GM18868 (cell line): ENCODE results near the gene GPR183.

Experiments
- ATAC-seq: cut with Tn5 transposase; IDR thresholded peaks from one replicate; pipeline ENCODE4 v1.9.1; 2021; ENCODE audit warnings: mild to moderate bottlenecking, moderate library complexity; ENCODE audit not compliant: unreplicated experiment

The GPR183 gene

GRCh38 chr13:99272481-99272880 is 34.7 kb downstream of the GPR183 start:
- ATAC-seq: no peak

DNA sequence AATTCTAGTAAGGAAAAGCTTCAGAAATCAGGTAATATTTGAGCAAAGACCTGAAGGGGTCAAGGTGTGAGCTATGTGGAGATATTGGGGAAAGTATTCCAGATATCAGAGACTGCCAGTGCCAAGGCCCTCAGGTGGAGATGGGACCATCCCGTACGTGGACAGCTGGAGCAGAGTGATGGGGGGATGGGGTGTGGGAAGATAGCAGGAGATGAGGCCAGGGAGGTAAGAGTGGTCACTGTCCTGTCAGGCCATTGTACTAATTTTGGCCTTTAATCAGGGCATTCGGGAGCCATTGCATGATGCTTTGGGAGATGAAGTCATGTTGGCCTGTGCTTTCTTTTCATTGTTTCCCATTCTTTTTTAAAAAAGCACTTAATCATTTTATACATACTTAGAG is 36.0 kb downstream of the GPR183 start:
- no peak for ATAC-seq

DNA sequence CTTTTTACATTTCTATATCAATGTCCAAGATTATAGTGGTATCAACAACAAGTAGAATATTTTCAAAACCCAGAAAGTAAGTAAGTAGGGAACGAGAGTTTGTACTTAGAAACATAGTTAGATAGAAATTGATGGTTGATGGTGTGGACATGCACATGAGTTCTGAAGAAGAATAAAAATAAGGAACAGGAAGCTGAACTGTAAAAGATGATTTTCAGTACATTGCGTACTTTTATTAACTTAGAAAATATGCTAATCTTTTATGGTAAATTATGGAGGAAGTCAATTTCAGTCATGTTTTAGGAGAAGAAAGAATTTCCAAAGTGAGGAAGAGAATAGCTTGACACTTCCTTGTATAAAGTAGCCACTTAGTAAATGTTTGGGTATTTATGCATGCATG is 36.7 kb downstream of the GPR183 start:
- ATAC-seq: no peak

DNA sequence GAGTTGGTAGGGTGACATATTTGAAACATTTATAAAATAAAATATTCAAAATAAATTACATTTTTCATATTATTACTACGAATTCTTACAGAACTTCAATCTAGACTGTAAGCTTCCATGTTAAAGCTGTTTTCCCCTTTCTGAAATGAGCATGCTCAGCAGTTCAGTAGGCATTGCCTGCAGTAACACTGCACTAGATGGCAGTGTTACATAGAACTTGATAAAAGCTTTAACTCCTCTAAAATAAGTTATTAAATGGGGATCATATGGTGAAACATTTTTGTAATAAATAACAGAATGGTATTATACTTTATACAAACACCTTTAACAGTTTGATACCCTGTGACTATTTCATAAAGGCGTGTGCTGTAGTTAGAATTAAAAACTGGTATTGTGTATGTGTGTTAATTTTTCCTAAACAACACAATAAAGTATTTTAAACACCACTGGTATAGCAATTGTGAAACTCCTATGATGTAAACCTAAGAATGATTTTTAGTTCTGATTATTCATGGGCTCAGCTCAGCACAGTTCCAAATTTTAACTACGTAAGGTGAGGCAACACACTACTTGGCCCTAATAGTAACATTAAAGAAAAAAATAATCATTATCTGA is 37.5 kb downstream of the GPR183 start:
- ATAC-seq: peak; percentile 75

DNA sequence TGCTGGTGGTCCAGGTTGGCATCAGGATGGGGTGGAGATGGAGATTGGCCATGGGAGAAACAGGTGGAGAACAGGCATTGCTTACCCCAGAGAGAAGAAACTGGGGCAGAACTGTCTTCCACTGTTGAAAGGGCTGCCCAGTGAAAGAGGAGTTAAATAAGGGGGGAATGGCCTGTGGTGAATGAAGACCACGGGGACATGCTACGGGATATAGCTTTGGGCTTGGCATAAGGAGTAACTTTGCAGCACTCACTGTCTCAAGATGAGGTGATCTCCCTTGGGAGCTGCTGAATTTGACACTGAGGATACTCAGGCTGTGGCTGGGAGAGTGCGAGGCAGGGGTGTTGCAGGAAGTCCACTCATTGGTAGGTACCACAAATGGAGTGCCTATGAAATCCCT is 38.4 kb downstream of the GPR183 start:
- ATAC-seq: no peak

DNA sequence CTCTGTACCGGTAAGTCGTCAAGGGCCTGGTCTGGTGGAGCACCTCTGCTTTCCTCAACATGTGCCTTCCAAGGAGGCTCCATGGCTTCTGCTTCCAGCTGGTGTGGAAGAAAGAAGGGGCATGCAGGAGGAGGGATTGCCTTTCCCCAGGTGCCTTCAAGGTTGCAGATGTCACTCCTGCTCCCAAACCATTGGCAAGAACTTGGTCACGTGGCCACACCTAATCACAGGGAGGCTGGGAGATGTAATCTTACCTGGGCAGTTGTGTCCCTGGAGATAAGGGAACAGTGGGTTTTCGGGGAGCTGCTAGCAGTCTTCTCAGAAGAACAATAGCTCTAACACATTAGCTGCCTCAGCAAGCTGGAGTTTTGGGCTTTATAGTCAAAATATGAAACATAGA is 39.3 kb downstream of the GPR183 start:
- no peak for ATAC-seq

- ATAC-seq: no peak
Observed at GRCh38 chr13:99266827-99267226, 40.4 kb downstream of the GPR183 start.

- no peak for ATAC-seq
Observed at GRCh38 chr13:99265821-99266426, 41.3 kb downstream of the GPR183 start.

- no peak for ATAC-seq
Observed at GRCh38 chr13:99265162-99265800, 41.9 kb downstream of the GPR183 start.

DNA sequence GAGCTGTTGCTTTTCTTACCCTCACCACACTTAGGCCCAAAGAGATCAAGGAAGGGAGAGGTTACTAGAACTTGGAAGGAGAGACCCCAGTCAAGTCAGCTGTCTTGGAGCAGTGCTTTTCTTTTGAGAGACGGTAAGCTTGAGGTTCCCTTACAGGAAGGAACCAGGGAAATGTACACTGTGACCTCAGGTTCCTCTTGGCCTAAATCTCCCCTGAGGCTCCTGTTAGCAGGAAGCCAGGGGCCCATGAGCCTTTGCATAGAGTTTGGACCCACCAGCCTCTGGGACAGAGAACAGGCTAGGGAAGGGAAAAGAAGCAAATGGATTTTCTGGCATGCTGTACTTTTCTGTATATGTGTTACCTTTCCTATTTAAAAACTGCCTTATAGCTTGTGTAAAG is 43.1 kb downstream of the GPR183 start:
- no peak for ATAC-seq

DNA sequence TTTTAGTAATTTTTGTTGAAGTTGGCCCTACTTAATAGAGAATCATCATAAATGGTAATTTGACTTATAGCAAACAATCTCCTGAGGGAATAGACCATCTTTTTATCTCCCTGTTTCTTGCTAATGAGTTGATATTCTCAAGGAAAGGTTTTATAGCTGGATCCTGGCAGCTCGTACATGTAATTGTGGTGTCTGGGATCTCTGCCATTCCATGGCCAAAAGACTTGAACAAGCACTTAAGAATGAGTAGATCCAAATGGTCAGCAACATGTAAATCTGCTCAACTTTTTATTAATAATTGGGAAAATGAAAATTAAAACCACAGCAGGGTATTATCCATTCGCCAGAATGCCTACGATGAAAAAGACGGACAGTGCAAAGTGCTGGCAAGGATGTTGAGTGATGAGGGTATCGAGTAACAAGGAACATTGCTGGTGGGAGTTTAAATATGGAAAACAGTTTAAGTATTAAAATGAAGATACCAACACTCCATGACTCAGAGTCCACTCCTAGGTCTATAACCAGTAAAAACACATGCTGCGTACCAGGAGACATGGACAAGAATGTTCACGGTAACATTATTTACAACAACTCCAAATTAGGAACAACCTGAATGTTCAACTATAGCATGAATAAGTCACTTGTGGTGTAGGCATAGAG is 43.9 kb downstream of the GPR183 start:
- ATAC-seq: no peak

DNA sequence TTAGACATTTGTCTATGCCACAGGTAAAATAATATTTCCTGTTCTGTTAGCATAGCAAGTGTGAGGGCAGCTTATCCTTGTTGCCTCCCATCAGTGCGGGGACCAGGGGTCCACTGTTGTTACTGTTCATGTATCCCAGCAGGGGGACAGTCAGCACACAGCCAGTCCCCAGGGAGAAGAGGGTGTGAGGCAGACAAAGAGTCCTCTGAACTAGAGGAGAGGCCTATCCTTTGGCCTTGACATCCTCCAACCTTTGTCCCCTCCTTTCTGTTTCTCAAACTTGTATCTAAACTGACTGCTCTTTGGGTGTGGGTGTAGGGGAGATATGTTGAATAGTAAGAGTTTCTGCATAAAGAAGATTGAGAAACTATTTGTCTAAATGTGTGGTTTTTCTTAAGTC is 46.1 kb downstream of the GPR183 start:
- ATAC-seq: no peak

- ATAC-seq: no peak
Observed at GRCh38 chr13:99260216-99260615, 47.0 kb downstream of the GPR183 start.

DNA sequence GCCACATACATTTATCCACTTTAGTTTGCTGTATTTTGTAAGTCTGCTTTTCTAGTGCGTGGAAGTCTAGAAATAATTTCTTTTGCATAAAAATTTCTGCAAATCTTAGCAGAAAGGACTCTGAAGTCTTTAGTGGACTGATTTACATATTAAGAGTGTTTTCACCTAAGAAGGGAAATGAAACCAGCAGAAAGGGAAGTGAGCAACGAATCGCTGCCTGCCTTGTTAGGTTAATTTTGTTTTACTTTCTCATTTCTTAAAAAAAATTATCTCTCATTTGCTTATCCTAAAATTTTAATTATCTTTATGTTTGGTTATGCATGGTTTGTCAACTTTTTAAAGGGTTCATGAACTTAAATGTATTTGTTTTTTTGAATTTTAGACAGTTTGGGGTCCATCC is 48.3 kb downstream of the GPR183 start:
- ATAC-seq: peak; percentile 62

DNA sequence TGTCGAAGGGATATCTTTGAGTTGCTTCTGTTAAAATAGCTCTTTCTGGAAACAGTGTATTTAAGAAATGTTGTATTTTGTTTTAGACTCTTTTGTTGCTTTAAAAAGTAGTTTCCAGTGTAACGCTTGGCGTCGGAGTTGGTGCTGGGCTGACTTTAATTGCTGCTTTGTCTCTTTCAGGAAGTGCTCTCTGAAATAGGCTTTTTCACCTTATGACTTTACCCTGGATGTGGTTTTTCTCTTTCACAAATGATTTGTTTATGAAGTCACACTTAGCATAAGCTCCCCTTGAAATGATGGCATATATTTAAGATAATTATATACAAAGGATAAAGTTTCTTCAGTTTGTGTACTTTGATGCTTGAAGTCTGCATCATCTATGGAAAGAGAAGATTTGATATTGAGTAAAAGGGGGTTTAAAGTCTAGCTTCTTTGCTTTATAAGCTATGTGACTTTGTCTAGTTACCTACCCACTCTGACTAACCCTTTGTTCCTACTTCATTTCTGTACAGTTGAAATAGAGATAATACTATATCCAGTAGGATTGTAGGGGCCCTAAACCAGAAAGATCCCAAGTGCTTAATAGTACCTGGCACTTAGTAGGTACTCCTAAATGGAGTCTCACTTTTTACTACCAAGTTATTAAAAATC is 48.9 kb downstream of the GPR183 start, which contains the start of gene GPR18:
TSS of gene GPR18 (minus strand) at position 170 of the 651 bp plus-strand sequence. CDS start 2,507 bp downstream, outside the sequence.
- peak; percentile 84 for ATAC-seq

DNA sequence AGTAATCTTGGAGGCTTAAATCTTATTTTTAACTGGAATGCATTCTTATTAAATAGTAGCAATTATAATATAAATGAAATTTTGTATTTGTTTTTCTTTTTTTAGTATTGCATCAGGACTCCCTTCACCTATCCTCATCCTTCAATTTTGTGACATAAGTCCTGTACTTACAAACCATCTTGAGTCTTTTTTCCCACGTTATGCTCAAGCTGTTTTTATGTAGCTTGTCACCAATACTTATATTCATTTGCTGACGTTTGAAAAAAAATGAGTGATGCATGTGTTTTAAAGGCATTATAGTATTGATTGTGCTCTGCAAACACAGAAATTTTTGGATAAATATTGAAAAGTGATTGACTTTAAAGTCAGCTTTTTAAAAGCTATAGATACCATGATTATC is 49.9 kb downstream of the GPR183 start:
- no peak for ATAC-seq

DNA sequence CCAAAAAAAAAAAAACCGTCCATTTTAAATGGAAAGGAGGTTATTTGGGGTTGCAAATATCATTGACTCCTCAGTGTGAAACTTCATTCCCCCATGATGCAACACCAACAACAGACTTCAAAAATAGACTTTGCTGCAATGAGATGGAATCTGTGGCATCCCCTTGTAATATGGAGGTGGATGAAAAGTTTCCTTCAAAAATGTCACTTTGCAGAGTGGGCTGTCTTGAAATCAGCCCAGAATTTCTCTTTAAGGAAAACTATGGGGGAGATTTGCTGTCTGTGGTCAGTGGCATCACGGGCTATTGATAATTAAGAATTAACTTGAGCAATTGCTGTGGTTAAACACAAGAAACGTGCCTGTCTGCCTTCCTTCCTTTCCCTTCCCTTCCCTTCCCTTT is 50.5 kb downstream of the GPR183 start:
- ATAC-seq: no peak

DNA sequence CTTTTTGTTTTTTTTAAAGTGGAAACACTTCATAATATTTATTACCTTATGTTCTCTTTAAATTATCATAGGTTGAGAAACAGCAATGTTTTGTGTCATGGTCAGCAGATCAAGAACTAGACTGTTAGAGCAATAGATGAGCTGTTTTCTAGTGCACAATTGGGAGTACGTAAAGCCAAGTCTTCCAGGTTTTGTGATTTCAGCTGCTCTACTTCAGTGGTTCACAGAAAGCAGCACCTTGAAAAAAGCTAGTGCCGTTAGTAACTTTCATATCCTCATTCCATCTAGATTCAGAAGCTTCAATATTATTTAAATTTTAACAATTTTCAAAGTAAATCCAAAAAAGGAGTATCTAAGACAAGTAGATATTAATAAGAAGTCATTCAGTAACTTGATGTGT is 50.9 kb downstream of the GPR183 start:
- peak; percentile 33 for ATAC-seq

GRCh38 chr13:99255271-99255670 is 51.9 kb downstream of the GPR183 start:
- ATAC-seq: no peak

DNA sequence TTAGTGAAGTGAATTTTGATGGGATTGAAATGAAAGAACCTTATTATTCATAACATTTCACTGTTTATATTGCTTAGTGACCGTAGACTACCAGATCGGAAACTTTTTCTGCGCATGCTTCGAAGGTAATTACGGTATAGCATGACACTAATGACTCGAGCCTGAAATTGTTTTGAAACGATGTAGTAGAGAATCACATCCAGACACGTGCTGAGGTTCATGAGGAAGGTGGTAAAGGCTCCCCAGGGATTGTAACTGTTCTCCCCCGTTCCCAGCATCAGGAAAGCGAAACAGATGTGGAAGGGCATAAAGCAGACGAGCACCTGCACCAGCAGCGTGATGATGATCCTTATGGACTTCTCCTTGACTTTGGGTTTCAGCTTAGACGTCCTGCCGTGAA is 52.4 kb downstream of the GPR183 start:
- ATAC-seq: no peak

DNA sequence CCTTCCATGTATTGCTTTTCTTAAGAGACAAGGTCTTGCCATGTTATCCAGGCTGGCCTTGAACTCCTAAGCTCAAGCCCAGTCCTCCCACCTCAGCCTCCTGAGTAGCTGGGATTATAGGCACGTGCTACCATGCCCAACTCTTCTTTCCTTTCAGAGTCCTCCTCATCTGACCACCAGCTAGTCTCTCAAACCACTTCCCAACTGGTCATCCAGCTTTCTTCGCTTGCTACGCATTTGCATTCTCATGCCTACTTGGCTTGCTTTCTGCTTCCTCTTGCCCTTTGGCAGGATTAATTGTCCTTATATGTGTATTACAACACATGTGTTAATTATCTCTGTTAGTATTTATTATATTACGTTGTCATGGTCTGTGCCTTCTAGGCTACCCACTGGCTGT is 55.3 kb downstream of the GPR183 start:
- no peak for ATAC-seq
